ENCODE data around the gene ERC2. TPM values are rescaled to one million over a fixed set of nuclear protein-coding genes. Genes with fewer than 3 reads are reported as not detected.

The ERC2 gene
- total RNA-seq, 1 experiment from 2014 or later: 0.90 TPM

- DNase-seq (ENCODE audit: low spot score): no peak
- intact Hi-C loops (cut with micrococcal nuclease; ENCODE audit: unreplicated experiment): no loop called here
These were observed 769.4 kb downstream of the ERC2 start for GRCh38 chr3:55698831-55699230.

GRCh38 chr3:55697177-55697865 is 770.9 kb downstream of the ERC2 start:
- Histone ChIP-seq H3K4me3 (ENCODE audit: low read depth, low read length, poor library complexity, severe bottlenecking) (no peak overlapping the region), H3K27ac (ENCODE audit: low read depth, low read length, poor library complexity, severe bottlenecking) (no peak overlapping the region), H3K27me3 (replicated peaks; ENCODE audit: insufficient read depth, low read depth, low read length, poor library complexity) (no peaks in the 10 kb centered on the region), H3K9me3 (ENCODE audit: low read depth, low read length, poor library complexity, severe bottlenecking) (no peaks in the 10 kb centered on the region), H3K4me1 (ENCODE audit: insufficient read depth, low read length, poor library complexity, severe bottlenecking) (no peaks in the 10 kb centered on the region), H3K36me3 (ENCODE audit: insufficient read depth, low read length, poor library complexity, severe bottlenecking) (no peaks in the 10 kb centered on the region)
- POLR2A ChIA-PET (ENCODE audit: low non-redundant PET): no interaction called here
- TF ChIP-seq EZH2 (IDR thresholded peaks at IDR 0.05; ENCODE audit: borderline replicate concordance, low read depth, low read length, poor library complexity, severe bottlenecking) (no peak), CTCF (conservative IDR thresholded peaks at IDR 0.05; ENCODE audit: low read depth, low read length) (no peak)
- intact Hi-C loops (cut with micrococcal nuclease; ENCODE audit: unreplicated experiment): no loop called here
- DNase-seq (ENCODE audit: low spot score): no peak
- no TSS peak for BruUV-seq (replicated peaks)
- CTCF ChIA-PET: no interaction called here

More at GRCh38 chr3:55698831-55699230, 769.4 kb downstream of the ERC2 start:
- ChIA-PET POLR2A (ENCODE audit: low non-redundant PET) (no interaction called here), CTCF (no interaction called here)
- Histone ChIP-seq H3K27me3 (replicated peaks; ENCODE audit: insufficient read depth, low read depth, low read length, poor library complexity) (no peaks in the 10 kb centered on the region), H3K9me3 (ENCODE audit: low read depth, low read length, poor library complexity, severe bottlenecking) (no peaks in the 10 kb centered on the region), H3K36me3 (ENCODE audit: insufficient read depth, low read length, poor library complexity, severe bottlenecking) (no peaks in the 10 kb centered on the region), H3K4me1 (ENCODE audit: insufficient read depth, low read length, poor library complexity, severe bottlenecking) (no peaks in the 10 kb centered on the region), H3K4me3 (ENCODE audit: low read depth, low read length, poor library complexity, severe bottlenecking) (no peak overlapping the region), H3K27ac (ENCODE audit: low read depth, low read length, poor library complexity, severe bottlenecking) (no peak overlapping the region)
- BruUV-seq (replicated peaks): no TSS peak
- no peak for TF ChIP-seq EZH2 (IDR thresholded peaks at IDR 0.05; ENCODE audit: borderline replicate concordance, low read depth, low read length, poor library complexity, severe bottlenecking)
- no peak for TF ChIP-seq CTCF (conservative IDR thresholded peaks at IDR 0.05; ENCODE audit: low read depth, low read length)

- intact Hi-C loops (cut with micrococcal nuclease; ENCODE audit: unreplicated experiment): no loop called here
- ChIA-PET CTCF (no interaction called here), POLR2A (ENCODE audit: low non-redundant PET) (no interaction called here)
- DNase-seq (ENCODE audit: low spot score): peak; percentile 4
- Histone ChIP-seq H3K4me3 (ENCODE audit: low read depth, low read length, poor library complexity, severe bottlenecking) (no peak overlapping the region), H3K9me3 (ENCODE audit: low read depth, low read length, poor library complexity, severe bottlenecking) (no peaks in the 10 kb centered on the region), H3K27me3 (replicated peaks; ENCODE audit: insufficient read depth, low read depth, low read length, poor library complexity) (no peaks in the 10 kb centered on the region), H3K4me1 (ENCODE audit: insufficient read depth, low read length, poor library complexity, severe bottlenecking) (no peaks in the 10 kb centered on the region), H3K36me3 (ENCODE audit: insufficient read depth, low read length, poor library complexity, severe bottlenecking) (no peaks in the 10 kb centered on the region), H3K27ac (ENCODE audit: low read depth, low read length, poor library complexity, severe bottlenecking) (no peak overlapping the region)
- no TSS peak for BruUV-seq (replicated peaks)
- TF ChIP-seq CTCF (conservative IDR thresholded peaks at IDR 0.05; ENCODE audit: low read depth, low read length) (no peak), EZH2 (IDR thresholded peaks at IDR 0.05; ENCODE audit: borderline replicate concordance, low read depth, low read length, poor library complexity, severe bottlenecking) (no peak)
These were observed 775.2 kb downstream of the ERC2 start for GRCh38 chr3:55692957-55693558.

All from A673 (cell line).